Hepatocyte (in vitro differentiated cells): ENCODE measurements around the gene RASSF7. TPM values are rescaled to one million over a fixed set of nuclear protein-coding genes. Genes with fewer than 3 reads are reported as not detected.

Source experiments
- DNase-seq: peaks from one replicate; pipeline ENCODE4 v3.0.0-alpha.2; 2016; ENCODE audit warnings: low spot score
- H2AFZ ChIP-seq: fragments of 200-600 bp; sonication (generic); 2 replicates; pipeline ENCODE4 v1.6.0; 2016; ENCODE audit warnings: antibody characterized with exemption, mild to moderate bottlenecking
- H3K27ac ChIP-seq: fragments of 200-600 bp; sonication (generic); 2 replicates; pipeline ENCODE4 v1.5.1; 2016; ENCODE audit warnings: mild to moderate bottlenecking
- H3K27me3 ChIP-seq: fragments of 200-600 bp; sonication (generic); 2 replicates; pipeline ENCODE4 v1.6.1; 2016
- H3K36me3 ChIP-seq: fragments of 200-600 bp; sonication (generic); replicated peaks from 2 replicates; pipeline ENCODE4 v1.5.1; 2016; ENCODE audit warnings: low read depth; ENCODE audit not compliant: insufficient read depth
- H3K4me1 ChIP-seq: fragments of 200-600 bp; sonication (generic); 2 replicates; pipeline ENCODE4 v1.5.1; 2016; ENCODE audit warnings: mild to moderate bottlenecking, moderate library complexity; ENCODE audit not compliant: insufficient read depth
- H3K4me2 ChIP-seq: fragments of 200-600 bp; sonication (generic); 2 replicates; pipeline ENCODE4 v1.6.0; 2016
- H3K4me3 ChIP-seq: fragments of 200-600 bp; sonication (generic); 2 replicates; pipeline ENCODE4 v1.5.1; 2016; ENCODE audit warnings: mild to moderate bottlenecking
- H3K79me2 ChIP-seq: fragments of 200-600 bp; sonication (generic); 2 replicates; pipeline ENCODE4 v1.6.0; 2017; ENCODE audit warnings: mild to moderate bottlenecking
- H3K9me2 ChIP-seq: fragments of 200-600 bp; sonication (generic); replicated peaks from 2 replicates; pipeline ENCODE4 v1.6.0; 2017; ENCODE audit warnings: mild to moderate bottlenecking; ENCODE audit not compliant: insufficient read depth
- H3K9me3 ChIP-seq: fragments of 200-600 bp; sonication (generic); 2 replicates; pipeline ENCODE4 v1.5.1; 2016; ENCODE audit warnings: low read depth, mild to moderate bottlenecking
- H4K20me1 ChIP-seq: fragments of 200-600 bp; sonication (generic); 2 replicates; pipeline ENCODE4 v1.6.0; 2016; ENCODE audit warnings: mild to moderate bottlenecking; ENCODE audit not compliant: insufficient read depth, poor library complexity, severe bottlenecking
- EZH2 ChIP-seq: fragments of 200-600 bp; sonication (generic); IDR thresholded peaks from 2 replicates; pipeline ENCODE4 v1.6.1; 2016; ENCODE audit warnings: antibody characterized with exemption, mild to moderate bottlenecking, borderline replicate concordance
- EZH2phosphoT487 ChIP-seq: fragments of 200-600 bp; sonication (generic); IDR thresholded peaks from one replicate; pipeline ENCODE4 v1.6.1; 2018; ENCODE audit warnings: antibody characterized with exemption, mild to moderate bottlenecking, low read depth, moderate library complexity; ENCODE audit not compliant: unreplicated experiment, severe bottlenecking
- WGBS: methylation state at CpG from one replicate; pipeline ENCODE4 v1.1.6; 2016; ENCODE audit warnings: low lambda C conversion rate; ENCODE audit errors: missing lambda C conversion rate; 5-methylcytosine and 5-hydroxymethylcytosine counted together
- polyA plus RNA-seq: library from polyadenylated mRNA; unstranded; fragments of >200 nt; fragmentation: Nextera tagmentation; extraction: Ambion mirVana; gene quantifications from 2 replicates; pipeline ENCODE4 v1.2.1, GENCODE V29; 2016
- total RNA-seq: library from RNA; depleted of rRNA; stranded (reverse); fragments of >200 nt; gene quantifications from 2 replicates; pipeline ENCODE4 v1.2.3, GENCODE V29; 2014
- TF ChIP-seq, protein P1 (sequence below): fragments of 200-600 bp; sonication (generic); IDR thresholded peaks from 2 replicates; pipeline ENCODE4 v1.5.1; 2016; ENCODE audit warnings: antibody characterized with exemption, mild to moderate bottlenecking; ENCODE audit not compliant: poor library complexity

Gene RASSF7
- total and polyA plus RNA-seq, 2 experiments from 2014 or later, result 75.8 to 104 TPM

GRCh38 chr11:607020-607780, 46.4 kb downstream of the RASSF7 start:
- no peaks in the 10 kb centered on the region for H3K9me3 ChIP-seq
- H3K9me2 ChIP-seq, result no peaks in the 10 kb centered on the region
- no peak overlapping the region for H3K27ac ChIP-seq
- no peaks in the 10 kb centered on the region for H4K20me1 ChIP-seq
- no peak overlapping the region for H3K4me2 ChIP-seq
- H3K36me3 ChIP-seq, result no peaks in the 10 kb centered on the region
- DNase-seq, result no peak
- no peak overlapping the region for H2AFZ ChIP-seq
- H3K79me2 ChIP-seq, result no peaks in the 10 kb centered on the region
- H3K4me3 ChIP-seq, result no peak overlapping the region
- H3K4me1 ChIP-seq, result no peaks in the 10 kb centered on the region
- TF ChIP-seq, protein P1, sequence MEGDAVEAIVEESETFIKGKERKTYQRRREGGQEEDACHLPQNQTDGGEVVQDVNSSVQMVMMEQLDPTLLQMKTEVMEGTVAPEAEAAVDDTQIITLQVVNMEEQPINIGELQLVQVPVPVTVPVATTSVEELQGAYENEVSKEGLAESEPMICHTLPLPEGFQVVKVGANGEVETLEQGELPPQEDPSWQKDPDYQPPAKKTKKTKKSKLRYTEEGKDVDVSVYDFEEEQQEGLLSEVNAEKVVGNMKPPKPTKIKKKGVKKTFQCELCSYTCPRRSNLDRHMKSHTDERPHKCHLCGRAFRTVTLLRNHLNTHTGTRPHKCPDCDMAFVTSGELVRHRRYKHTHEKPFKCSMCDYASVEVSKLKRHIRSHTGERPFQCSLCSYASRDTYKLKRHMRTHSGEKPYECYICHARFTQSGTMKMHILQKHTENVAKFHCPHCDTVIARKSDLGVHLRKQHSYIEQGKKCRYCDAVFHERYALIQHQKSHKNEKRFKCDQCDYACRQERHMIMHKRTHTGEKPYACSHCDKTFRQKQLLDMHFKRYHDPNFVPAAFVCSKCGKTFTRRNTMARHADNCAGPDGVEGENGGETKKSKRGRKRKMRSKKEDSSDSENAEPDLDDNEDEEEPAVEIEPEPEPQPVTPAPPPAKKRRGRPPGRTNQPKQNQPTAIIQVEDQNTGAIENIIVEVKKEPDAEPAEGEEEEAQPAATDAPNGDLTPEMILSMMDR, result no peak
- no peak for TF ChIP-seq EZH2phosphoT487
- no peak for TF ChIP-seq EZH2
- no peaks in the 10 kb centered on the region for H3K27me3 ChIP-seq
- WGBS, result 97% methylated on average over 32 of the region's 35 CpGs

- peaks cover 8% of the 10 kb centered on the region for H4K20me1 ChIP-seq
- no peaks in the 10 kb centered on the region for H3K27me3 ChIP-seq
- H3K9me2 ChIP-seq, result no peaks in the 10 kb centered on the region
- WGBS, result 96% methylated on average over 44 of the region's 45 CpGs
- no peak overlapping the region for H2AFZ ChIP-seq
- no peak overlapping the region for H3K4me3 ChIP-seq
- no peaks in the 10 kb centered on the region for H3K36me3 ChIP-seq
- DNase-seq, result no peak
- no peaks in the 10 kb centered on the region for H3K79me2 ChIP-seq
- H3K4me2 ChIP-seq, result no peak overlapping the region
- H3K9me3 ChIP-seq, result no peaks in the 10 kb centered on the region
- no peaks in the 10 kb centered on the region for H3K4me1 ChIP-seq
- no peak for TF ChIP-seq EZH2phosphoT487
- TF ChIP-seq, protein P1, result no peak
- no peak for TF ChIP-seq EZH2
- no peak overlapping the region for H3K27ac ChIP-seq
Measured at GRCh38 chr11:607971-608659, 47.3 kb downstream of the RASSF7 start.

DNA sequence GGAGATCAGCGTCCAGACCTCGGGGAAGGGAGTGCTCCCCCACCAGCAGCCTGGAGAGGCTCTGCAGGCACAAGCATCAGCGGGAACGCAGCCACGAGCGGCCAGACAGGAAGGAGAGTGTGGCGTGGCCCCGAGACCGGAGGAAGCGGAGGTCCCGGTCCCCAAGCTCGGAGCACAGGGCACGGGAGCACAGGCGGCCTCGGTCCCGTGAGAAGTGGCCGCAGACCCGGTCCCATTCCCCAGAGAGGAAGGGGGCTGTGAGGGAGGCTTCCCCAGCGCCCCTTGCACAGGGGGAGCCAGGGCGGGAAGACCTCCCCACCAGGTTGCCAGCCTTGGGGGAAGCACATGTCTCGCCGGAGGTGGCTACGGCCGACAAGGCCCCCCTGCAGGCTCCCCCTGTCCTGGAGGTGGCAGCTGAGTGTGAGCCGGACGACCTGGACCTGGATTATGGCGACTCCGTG, 48.1 kb downstream of the RASSF7 start:
- WGBS, result 93% methylated on average over 25 of the region's 28 CpGs
- H2AFZ ChIP-seq, result no peak overlapping the region
- H4K20me1 ChIP-seq, result peaks cover 12% of the 10 kb centered on the region
- no peak overlapping the region for H3K27ac ChIP-seq
- no peak for TF ChIP-seq EZH2
- TF ChIP-seq EZH2phosphoT487, result no peak
- TF ChIP-seq, protein P1, result no peak
- no peak for DNase-seq
- no peak overlapping the region for H3K4me2 ChIP-seq
- no peaks in the 10 kb centered on the region for H3K36me3 ChIP-seq
- H3K4me1 ChIP-seq, result peaks cover 2% of the 10 kb centered on the region
- H3K9me3 ChIP-seq, result no peaks in the 10 kb centered on the region
- no peaks in the 10 kb centered on the region for H3K79me2 ChIP-seq
- no peak overlapping the region for H3K4me3 ChIP-seq
- H3K27me3 ChIP-seq, result no peaks in the 10 kb centered on the region
- no peaks in the 10 kb centered on the region for H3K9me2 ChIP-seq
